ENCODE data around the gene OR2V2.

- TF ChIP-seq CTCF (IDR thresholded peaks at IDR 0.05) (no peak), POLR2AphosphoS5 (IDR thresholded peaks at IDR 0.05) (no peak), POLR2A (IDR thresholded peaks at IDR 0.05) (no peak)
Observed at GRCh38 chr5:181185560-181185959, 38.2 kb downstream of the OR2V2 start.

Measured in breast epithelium (tissue), 3 donors.